Astrocyte of the cerebellum (primary cell): ENCODE data around the gene COA5.

Source experiments
- DNase-seq: peaks from one replicate; pipeline ENCODE4 v3.0.0-alpha.2; 2011; ENCODE audit warnings: low read depth
- H3K4me3 ChIP-seq: 2 replicates; pipeline ENCODE4 v1.5.1; 2011; ENCODE audit warnings: mild to moderate bottlenecking, low read depth, low read length, moderate library complexity
- in situ Hi-C: cut with HindIII; loops from 2 replicates; pipeline ENCODE4 v1.10.0; 2017; ENCODE audit warnings: low sequenced_read_pairs
- TF ChIP-seq, protein P1 (sequence below): IDR thresholded peaks from 2 replicates; pipeline ENCODE4 v1.5.1; 2012; ENCODE audit warnings: low read length, low read depth, moderate library complexity, mild to moderate bottlenecking; ENCODE audit errors: missing control alignments

Gene COA5

DNA sequence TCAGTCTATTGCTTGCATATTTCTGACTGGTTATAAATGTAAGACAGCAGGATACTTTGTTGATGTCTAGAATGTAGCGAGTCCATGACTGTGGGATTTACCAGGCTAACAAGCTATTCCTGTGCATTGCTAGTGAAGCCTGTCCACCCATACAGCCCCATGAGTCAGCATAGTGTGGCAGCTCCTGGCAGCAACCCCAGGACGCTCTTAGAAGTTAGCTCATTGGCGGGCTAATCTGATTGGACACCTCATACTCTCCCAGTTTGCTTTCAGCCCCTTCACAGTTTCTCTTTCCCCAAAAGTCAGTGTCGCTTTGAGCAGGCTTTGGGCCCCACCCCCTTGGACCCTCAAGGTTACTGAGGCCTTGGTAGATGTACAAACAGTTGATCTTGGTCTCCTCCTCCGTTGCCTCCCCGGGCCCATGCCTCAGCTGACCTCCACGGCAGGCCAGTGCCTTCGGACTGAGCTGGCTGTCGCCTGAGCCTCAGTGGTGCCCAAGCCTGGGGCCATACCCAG lies 48.0 kb downstream of the COA5 start:
- TF ChIP-seq, protein P1, sequence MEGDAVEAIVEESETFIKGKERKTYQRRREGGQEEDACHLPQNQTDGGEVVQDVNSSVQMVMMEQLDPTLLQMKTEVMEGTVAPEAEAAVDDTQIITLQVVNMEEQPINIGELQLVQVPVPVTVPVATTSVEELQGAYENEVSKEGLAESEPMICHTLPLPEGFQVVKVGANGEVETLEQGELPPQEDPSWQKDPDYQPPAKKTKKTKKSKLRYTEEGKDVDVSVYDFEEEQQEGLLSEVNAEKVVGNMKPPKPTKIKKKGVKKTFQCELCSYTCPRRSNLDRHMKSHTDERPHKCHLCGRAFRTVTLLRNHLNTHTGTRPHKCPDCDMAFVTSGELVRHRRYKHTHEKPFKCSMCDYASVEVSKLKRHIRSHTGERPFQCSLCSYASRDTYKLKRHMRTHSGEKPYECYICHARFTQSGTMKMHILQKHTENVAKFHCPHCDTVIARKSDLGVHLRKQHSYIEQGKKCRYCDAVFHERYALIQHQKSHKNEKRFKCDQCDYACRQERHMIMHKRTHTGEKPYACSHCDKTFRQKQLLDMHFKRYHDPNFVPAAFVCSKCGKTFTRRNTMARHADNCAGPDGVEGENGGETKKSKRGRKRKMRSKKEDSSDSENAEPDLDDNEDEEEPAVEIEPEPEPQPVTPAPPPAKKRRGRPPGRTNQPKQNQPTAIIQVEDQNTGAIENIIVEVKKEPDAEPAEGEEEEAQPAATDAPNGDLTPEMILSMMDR = no peak
- in situ Hi-C loops = no loop called here

DNA sequence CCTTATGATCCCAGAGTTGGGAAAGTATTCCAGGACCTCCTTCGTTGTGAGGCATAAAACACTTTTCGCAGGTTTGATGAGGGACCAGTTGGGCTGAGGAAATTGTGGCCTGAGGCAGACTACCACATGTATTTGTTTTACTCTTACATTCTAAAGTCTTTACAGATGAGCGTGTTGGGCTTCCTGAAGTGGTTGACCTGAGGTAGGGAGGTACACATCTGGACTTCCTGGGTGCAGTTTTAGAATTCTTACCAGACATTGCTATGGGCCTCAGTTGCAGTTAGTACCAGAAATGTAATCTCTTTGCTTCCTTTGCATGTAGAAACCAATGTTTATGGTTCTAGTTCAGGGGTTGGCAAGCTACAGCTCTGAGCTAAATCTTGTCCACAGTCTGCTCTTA lies 48.7 kb downstream of the COA5 start:
- TF ChIP-seq, protein P1 = no peak
- no peak overlapping the region for H3K4me3 ChIP-seq
- in situ Hi-C loops = no loop called here
- no peak for DNase-seq

More for the DNA sequence above, 48.0 kb downstream of the COA5 start:
- DNase-seq = peak; percentile 80
- H3K4me3 ChIP-seq = no peak overlapping the region

DNA sequence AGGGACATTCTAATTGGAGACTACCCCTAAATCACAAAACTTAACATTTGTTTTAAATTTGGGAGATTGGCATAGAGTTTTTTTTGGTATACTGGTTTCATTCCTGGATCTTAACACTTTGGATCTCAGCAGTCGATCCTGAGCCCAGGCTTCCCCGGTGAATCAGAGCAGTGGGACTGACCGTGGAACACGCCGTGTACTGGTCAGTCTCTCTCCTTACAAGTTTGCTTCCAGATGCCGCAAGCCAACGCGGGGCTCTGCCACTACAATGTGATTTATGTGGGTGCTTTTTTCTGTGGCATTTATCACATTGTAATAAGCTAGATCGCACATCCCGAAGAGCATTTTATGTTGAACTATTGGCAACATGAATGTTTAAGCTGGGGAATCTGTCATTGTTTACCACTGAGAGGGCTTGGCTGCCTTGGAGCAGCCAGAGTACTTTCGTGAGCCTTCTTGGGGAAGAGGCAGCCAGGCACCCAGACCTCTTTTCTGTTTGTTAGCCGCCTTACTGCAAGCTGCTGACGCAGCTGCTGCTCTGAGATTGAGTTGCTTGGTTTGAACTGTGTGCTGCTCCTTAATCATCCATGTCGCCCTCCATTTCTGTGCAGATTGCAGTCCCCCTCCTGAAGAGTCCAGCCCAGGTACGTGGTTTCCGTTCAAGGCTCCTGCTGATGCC lies 49.3 kb downstream of the COA5 start:
- TF ChIP-seq, protein P1 = no peak
- in situ Hi-C loops = no loop called here
- no peak for DNase-seq
- H3K4me3 ChIP-seq = no peak overlapping the region

DNA sequence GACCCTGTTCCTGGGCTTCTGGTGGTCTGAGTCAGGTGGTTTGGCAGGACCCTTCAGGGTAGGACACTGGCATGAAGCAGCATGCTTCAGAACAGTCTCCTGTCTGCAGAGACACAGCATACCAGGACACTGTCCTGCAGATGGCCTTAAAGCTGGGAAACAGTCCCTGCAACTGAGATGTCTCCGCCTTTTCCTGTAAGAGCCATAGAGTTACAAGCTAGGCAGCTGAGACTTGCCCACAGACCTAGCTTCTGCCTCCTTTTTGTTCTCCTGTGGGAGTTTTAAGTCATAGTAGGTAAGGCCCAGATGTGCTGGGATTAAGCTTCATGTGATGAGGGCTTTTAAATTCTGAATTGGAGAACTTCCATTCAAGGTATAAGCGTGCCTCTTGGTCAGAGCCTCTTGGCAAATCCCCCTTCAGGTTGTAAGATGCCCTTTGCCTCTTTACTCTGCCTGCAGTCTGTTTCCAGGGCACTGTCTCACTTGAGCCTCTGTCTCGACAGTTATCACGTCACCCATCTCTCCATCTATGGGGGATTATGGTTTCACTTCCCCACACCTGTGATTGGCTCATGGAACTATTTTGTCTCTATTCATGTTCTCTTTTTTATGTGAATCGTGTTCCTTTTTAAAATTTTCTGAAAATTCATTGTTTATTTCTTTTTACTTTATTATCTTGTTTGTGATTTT lies 51.8 kb downstream of the COA5 start:
- in situ Hi-C loops = no loop called here

DNA sequence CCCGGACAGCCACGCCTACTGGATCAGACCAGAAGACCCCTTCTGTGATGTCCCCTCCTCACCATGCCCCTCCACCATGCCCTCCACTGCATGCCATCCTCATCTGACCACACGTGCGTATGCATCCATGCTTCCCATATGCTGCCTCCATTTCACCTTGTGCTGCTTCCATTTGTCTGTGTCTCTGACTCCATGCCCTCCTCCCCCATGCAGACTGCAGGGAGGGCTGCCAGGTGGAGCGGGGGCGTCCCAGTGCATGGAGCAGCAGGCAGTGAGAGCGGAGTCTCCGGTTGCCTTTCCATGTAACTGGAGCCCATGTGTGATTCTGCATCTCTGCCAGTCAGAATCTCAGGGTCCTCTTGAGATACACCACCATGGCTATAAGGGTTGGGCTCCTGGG lies 52.6 kb downstream of the COA5 start:
- no peak for DNase-seq
- in situ Hi-C loops = no loop called here
- TF ChIP-seq, protein P1 = no peak
- H3K4me3 ChIP-seq = no peak overlapping the region

More for the DNA sequence above, 51.8 kb downstream of the COA5 start:
- no peak overlapping the region for H3K4me3 ChIP-seq
- TF ChIP-seq, protein P1 = no peak
- DNase-seq = no peak

DNA sequence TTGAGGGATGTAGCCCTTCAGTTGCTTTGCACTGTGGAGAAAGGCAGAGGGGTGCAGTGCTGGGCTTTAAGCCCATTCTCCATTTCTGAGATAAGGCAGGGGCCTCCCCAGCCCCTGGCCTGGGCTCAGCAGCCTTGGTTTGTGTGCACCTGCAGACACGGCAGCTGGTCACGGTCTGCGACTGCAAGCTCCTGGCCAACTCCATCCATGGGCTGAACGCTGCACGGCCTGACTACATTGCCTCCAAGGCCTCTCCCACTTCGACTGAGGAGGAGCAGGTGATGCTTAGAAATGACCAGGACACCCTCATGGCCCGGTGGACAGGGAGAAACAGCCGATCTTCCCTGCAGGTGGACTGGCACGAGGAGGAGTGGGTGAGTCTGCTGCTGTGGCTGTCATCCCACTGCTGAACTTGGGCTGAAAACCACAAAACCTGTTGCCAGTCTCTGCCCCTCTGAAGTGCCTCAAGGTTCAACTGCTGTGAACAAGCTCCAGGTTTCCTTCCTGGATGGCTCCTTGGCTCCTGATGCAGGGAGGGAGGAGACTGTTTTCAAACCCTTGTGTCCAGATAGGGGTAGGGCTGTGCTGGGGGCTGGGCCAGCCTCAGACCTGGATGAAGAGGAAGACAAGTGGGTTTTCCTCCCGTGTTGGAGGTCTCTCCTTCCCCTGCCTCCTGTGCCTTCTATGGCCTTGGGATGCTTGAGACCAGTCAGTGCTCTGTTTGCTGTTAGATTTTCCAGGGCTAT lies 54.0 kb downstream of the COA5 start:
- TF ChIP-seq, protein P1 = no peak
- in situ Hi-C loops = no loop called here
- DNase-seq = no peak
- H3K4me3 ChIP-seq = no peak overlapping the region
